DMS 273 (cell line): ENCODE results near the gene VSIG10.
"Not testable (repeated sequence)": the region's sequence is repeated elsewhere in the genome, so short reads cannot be mapped to it uniquely, and the experiment has no call there.

ENCODE experiments used
- DNase-seq: peaks from one replicate; lab custom pipeline; 2025; ENCODE audit not compliant: unreplicated experiment; lab: John Stamatoyannopoulos, UW

VSIG10 gene

GRCh38 chr12:118035190-118036041 lies 68.4 kb downstream of the VSIG10 start:
- peak; percentile 60 for DNase-seq

- no peak for DNase-seq
Observed at GRCh38 chr12:118034429-118035189, 69.2 kb downstream of the VSIG10 start.

GRCh38 chr12:118033902-118034301 lies 69.9 kb downstream of the VSIG10 start:
- DNase-seq = no peak

GRCh38 chr12:118033323-118033722 lies 70.5 kb downstream of the VSIG10 start:
- no peak for DNase-seq

GRCh38 chr12:118032188-118032587 lies 71.6 kb downstream of the VSIG10 start:
- no peak for DNase-seq

GRCh38 chr12:118029166-118029565 lies 74.6 kb downstream of the VSIG10 start:
- no peak for DNase-seq

GRCh38 chr12:118025168-118025567 lies 78.6 kb downstream of the VSIG10 start:
- DNase-seq = no peak

- no peak for DNase-seq
Observed at GRCh38 chr12:118023301-118023860, 80.4 kb downstream of the VSIG10 start.

GRCh38 chr12:118022728-118023109 lies 81.1 kb downstream of the VSIG10 start:
- DNase-seq = no peak

GRCh38 chr12:118022097-118022727 lies 81.6 kb downstream of the VSIG10 start:
- DNase-seq = not testable (repeated sequence)

- DNase-seq = no peak
Observed at GRCh38 chr12:118020036-118020435, 83.8 kb downstream of the VSIG10 start.

GRCh38 chr12:118017926-118018325 lies 85.9 kb downstream of the VSIG10 start:
- no peak for DNase-seq

GRCh38 chr12:118016424-118017264 lies 87.2 kb downstream of the VSIG10 start, which contains the start of gene RFC5:
TSS of gene RFC5 (plus strand) at chr12:118016703. CDS start at chr12:118016828, 125 bp downstream.
- DNase-seq = peak; percentile 99

- DNase-seq = no peak
Observed at GRCh38 chr12:118015944-118016343, 87.9 kb downstream of the VSIG10 start.

GRCh38 chr12:118015306-118015705 lies 88.5 kb downstream of the VSIG10 start:
- DNase-seq = no peak
